ENCODE data around the gene REC8.

Gene REC8

GRCh38 chr14:24135584-24135833 lies 36.4 kb upstream of the REC8 start:
- Mint-ChIP-seq H3K4me3 (peak overlapping the region; percentile 92), H3K27ac (peak overlapping the region; percentile 98), H3K9me3 (no peaks in the 10 kb centered on the region), H3K36me3 (peaks cover 23% of the 10 kb centered on the region), H3K27me3 (no peaks in the 10 kb centered on the region), H3K4me1 (peaks cover 42% of the 10 kb centered on the region)
- DNase-seq (ENCODE audit: low spot score in 2 of 2) (peak in 1 of 2 donors; percentile 27), ATAC-seq (ENCODE audit: low read depth) (peak; percentile 4)

DNA sequence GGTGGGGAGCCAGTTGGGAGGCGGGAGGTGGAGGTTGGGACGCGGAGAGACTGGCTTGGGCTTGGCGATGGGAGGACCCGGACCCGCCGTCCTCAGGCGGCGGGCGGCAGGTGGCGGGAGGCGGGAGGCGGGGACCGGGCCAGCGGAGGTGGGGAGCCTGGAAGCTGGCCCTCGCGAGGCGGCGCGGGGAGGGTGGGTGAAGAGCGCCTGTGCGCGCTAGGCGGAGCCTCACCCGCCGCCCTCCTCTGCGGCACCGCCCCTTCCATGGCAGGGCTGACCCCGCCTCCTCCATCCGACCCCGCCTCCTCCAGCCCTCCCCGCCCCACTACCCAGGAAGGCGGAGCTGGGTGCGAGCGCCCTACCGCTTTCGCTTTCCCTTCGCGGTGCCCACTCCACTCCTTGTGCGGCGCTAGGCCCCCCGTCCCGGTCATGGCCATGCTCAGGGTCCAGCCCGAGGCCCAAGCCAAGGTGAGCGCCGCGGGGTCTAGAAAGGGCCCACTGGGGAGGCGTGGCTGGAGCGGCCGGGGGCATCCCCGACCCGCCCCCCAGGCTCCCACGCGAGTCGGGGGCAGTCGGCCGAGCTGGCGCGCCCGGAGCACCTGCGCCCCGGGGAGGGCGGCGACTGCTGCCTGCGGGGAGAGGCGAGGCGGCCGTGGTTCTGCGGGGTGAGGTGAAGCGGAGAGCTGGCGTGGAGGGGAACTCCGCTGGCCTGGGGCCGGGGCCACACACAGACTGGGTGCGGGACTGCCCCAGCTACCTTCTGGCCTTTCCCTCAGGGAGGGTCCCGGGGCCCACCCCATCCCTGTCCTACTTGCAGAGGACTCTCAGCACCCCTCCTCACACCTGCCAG lies 35.8 kb upstream of the REC8 start, which contains the start of gene PSME1:
Gene PSME1, plus strand, starts transcription at position 361 of the 850 bp plus-strand sequence. Its CDS starts 69 bp downstream, at position 430.
- Mint-ChIP-seq H3K4me1 (peaks cover 46% of the 10 kb centered on the region), H3K9me3 (no peaks in the 10 kb centered on the region), H3K36me3 (peaks cover 22% of the 10 kb centered on the region), H3K27me3 (no peaks in the 10 kb centered on the region), H3K27ac (peak within 1 kb of the TSS; percentile 98), H3K4me3 (peak within 1 kb of the TSS; percentile 92)
- DNase-seq (ENCODE audit: low spot score in 2 of 2) (peak; percentile 95), ATAC-seq (ENCODE audit: low read depth) (peak; percentile 90)

DNA sequence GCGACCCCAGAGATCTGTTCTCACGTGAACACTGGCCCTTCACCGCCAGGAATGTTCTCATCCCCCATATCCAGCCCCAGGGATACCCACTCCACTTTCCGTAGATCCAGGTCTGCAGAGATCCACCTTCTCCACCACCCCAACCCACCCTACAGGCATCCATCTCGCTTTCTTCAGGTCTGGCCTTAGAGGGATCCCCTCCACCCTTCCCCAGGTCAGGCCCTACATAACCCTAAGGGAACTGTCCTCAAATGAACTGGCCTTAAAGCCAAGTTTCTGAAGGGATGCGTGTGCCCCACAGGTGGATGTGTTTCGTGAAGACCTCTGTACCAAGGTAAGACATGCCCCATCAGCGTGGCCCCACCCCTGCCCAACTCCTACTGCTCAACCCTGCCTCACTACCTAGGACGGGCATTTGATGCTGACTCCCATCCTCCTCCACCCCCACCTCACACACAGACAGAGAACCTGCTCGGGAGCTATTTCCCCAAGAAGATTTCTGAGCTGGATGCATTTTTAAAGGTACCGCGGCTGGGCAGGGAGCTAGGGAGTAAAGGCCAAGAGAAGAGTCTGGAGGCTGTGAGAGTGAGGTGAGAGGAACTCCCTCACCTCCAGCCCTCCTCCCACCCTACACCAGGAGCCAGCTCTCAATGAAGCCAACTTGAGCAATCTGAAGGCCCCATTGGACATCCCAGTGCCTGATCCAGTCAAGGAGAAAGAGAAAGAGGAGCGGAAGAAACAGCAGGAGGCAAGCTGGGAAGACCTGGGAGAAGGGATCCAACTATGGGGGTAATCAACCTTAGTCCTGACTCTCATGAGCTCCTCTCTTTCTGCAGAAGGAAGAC lies 35.0 kb upstream of the REC8 start:
- H3K27me3 Mint-ChIP-seq: no peaks in the 10 kb centered on the region
- H3K36me3 Mint-ChIP-seq: peaks cover 20% of the 10 kb centered on the region
- peak overlapping the region; percentile 92 for H3K4me3 Mint-ChIP-seq
- H3K9me3 Mint-ChIP-seq: no peaks in the 10 kb centered on the region
- ATAC-seq (ENCODE audit: low read depth) (no peak), DNase-seq (ENCODE audit: low spot score in 2 of 2) (no peak)
- H3K27ac Mint-ChIP-seq: peak overlapping the region; percentile 98
- peaks cover 45% of the 10 kb centered on the region for H3K4me1 Mint-ChIP-seq

GRCh38 chr14:24137529-24138395 lies 34.1 kb upstream of the REC8 start:
- DNase-seq (ENCODE audit: low spot score in 2 of 2): no peak
- H3K36me3 Mint-ChIP-seq: peaks cover 20% of the 10 kb centered on the region
- peaks cover 42% of the 10 kb centered on the region for H3K4me1 Mint-ChIP-seq
- no peaks in the 10 kb centered on the region for H3K27me3 Mint-ChIP-seq
- ATAC-seq (ENCODE audit: low read depth): no peak
- peak overlapping the region; percentile 44 for H3K4me3 Mint-ChIP-seq
- no peaks in the 10 kb centered on the region for H3K9me3 Mint-ChIP-seq
- H3K27ac Mint-ChIP-seq: no peak overlapping the region

DNA sequence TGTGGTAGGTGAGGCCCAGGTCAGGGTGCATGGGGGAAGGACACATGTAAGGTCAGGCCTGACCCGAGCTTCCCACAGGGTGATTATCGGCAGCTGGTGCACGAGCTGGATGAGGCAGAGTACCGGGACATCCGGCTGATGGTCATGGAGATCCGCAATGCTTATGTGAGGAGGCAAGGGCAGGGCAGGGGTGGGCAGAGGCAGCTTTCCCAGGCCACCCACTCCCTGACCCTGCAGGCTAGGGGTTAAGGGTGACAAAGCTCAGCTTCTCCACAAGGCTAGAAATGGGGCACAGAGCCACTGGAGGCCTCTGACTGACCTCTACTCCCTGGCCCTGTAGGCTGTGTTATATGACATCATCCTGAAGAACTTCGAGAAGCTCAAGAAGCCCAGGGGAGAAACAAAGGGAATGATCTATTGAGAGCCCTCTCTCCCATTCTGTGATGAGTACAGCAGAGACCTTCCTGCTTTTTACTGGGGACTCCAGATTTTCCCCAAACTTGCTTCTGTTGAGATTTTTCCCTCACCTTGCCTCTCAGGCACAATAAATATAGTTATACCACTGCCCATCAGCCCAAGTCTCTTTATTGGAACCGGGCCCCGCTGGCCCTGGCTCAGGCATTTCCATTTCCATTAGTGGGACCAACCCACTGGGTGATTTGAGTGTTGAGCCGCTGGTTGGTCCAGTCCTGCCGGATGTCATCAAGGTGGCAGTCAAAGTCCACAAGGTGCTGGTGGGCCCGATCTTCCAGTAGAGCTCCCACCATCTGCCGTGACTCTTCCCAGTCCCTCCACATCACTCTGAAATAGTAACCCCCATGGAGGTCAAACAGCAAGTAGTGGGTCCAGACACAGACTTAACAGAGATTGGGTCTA lies 33.2 kb upstream of the REC8 start:
- no peaks in the 10 kb centered on the region for H3K27me3 Mint-ChIP-seq
- peaks cover 24% of the 10 kb centered on the region for H3K36me3 Mint-ChIP-seq
- H3K9me3 Mint-ChIP-seq: no peaks in the 10 kb centered on the region
- no peak for ATAC-seq (ENCODE audit: low read depth)
- H3K27ac Mint-ChIP-seq: peak overlapping the region; percentile 22
- no peak for DNase-seq (ENCODE audit: low spot score in 2 of 2)
- H3K4me3 Mint-ChIP-seq: peak overlapping the region; percentile 41
- H3K4me1 Mint-ChIP-seq: peaks cover 43% of the 10 kb centered on the region

DNA sequence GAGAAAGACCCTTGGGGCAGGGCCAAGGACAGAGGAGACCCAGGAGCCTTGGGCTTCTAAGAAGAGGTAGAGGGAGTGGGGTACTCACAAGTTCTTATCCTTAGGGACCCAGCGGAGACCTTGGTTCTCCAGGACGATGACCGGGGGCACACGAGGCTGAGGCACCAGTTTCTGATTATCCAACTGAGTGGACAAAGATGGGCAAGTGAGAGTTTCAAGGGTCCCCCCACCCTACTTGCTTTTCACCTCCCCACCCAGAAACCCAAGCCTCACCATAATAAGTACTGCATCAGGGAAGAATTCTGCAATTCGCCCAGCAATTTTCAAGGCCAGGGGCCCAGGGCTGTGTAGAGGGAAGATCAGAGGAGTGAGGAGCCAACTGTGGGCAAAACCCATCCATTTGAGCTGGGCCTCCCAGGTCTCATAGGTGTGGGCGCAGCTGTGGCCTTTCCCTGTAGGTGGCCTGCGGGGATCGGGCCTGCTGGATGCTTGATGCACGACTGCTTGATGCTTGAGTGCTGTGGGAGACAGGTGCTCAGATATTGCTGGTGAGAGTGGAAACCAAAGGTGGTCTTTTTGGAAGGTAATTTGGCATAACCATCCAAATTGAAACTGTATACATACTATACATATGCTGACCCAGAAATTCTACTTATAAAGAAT lies 32.5 kb upstream of the REC8 start:
- DNase-seq (ENCODE audit: low spot score in 2 of 2) (no peak), ATAC-seq (ENCODE audit: low read depth) (no peak)
- Mint-ChIP-seq H3K27ac (peak overlapping the region; percentile 22), H3K9me3 (no peaks in the 10 kb centered on the region), H3K36me3 (peaks cover 27% of the 10 kb centered on the region), H3K4me3 (peak overlapping the region; percentile 41), H3K27me3 (no peaks in the 10 kb centered on the region), H3K4me1 (peaks cover 46% of the 10 kb centered on the region)

DNA sequence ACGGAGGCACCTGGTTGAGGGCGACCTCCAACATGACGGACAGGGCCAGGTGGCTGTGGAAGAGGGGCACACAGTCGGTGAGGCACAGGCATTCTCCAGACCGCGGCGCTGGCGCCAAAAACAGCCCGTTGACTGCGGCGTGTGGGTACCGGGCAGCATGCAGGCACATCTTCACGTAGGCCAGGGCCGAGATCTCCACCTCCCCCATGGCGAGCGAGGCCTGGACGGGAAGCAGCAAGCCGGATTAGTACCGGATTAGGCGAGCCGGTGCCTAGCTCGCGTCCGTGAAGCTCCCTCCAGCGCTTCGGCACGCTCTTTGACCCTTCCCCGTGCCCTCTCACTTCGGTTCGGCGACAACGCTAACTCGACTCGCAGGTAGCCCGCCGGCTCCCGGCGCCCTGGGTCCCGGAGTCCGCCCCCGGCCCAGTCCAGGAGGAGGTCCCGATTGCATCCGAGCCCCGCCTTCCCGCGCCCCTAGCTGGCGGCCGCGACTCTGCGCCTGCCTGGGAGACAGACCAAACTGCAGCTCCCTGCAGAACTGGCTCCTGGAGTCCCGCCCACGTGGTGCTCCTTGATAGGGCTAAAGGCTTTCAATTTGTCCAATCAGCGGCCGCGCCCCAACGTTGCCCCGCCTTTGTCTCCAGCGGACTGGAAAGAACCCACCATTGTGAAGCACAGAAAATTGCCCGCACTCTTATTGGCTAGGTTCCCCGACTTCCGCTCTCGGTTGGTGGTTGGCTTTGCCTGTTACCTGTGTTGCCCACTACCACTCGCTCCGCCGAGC lies 30.6 kb upstream of the REC8 start, which contains the start of gene EMC9:
Gene EMC9, minus strand, starts transcription at position 495 of the 784 bp plus-strand sequence. Its CDS starts 287 bp downstream, at position 208.
- Mint-ChIP-seq H3K27me3 (no peaks in the 10 kb centered on the region), H3K27ac (peak within 1 kb of the TSS; percentile 85), H3K4me1 (peaks cover 53% of the 10 kb centered on the region), H3K9me3 (no peaks in the 10 kb centered on the region), H3K36me3 (peaks cover 31% of the 10 kb centered on the region), H3K4me3 (peak within 1 kb of the TSS; percentile 87)
- DNase-seq (ENCODE audit: low spot score in 2 of 2) (peak; percentile 89 to 97), ATAC-seq (ENCODE audit: low read depth) (peak; percentile 87)

DNA sequence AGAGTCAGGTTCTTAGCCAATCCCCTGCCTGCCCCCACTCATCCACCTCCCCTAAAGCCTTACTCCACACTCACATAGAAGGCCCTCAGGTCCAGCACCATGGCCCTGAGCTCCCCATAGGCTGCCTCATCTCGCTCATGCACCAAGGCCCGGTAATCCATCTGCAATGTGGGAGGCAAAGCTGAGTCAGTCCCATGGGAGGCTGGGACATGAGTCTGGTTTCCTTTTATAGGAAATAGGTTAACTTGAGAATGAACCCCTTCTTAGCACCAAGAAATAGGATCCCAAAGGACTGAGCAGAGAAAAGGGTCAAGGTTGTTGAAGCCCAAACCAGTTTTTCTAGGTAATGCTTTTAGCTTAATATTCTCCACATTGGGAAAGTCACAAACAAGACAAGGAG lies 28.4 kb upstream of the REC8 start:
- no peak overlapping the region for H3K27ac Mint-ChIP-seq
- H3K36me3 Mint-ChIP-seq: peaks cover 24% of the 10 kb centered on the region
- no peak overlapping the region for H3K4me3 Mint-ChIP-seq
- DNase-seq (ENCODE audit: low spot score in 2 of 2): no peak
- no peaks in the 10 kb centered on the region for H3K9me3 Mint-ChIP-seq
- peaks cover 52% of the 10 kb centered on the region for H3K4me1 Mint-ChIP-seq
- H3K27me3 Mint-ChIP-seq: no peaks in the 10 kb centered on the region
- ATAC-seq (ENCODE audit: low read depth): no peak

DNA sequence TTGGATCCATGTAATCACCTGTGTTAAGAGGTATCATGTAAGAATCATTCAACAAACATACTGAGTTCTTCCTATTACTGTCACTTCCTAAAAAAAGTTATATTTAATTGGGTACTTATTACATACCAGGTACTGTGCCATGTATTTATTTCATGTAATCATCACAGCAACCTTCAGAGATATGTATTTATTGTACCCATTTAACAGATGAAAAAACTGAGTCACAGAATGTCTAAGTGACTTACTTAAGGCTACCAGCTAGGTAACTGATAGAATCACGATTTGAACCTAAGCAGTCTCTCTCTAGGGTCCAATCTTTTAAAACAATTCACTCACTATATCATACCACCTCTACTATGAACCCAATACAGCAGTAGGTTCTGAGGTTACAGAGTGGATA lies 27.4 kb upstream of the REC8 start:
- DNase-seq (ENCODE audit: low spot score in 2 of 2) (no peak), ATAC-seq (ENCODE audit: low read depth) (no peak)
- Mint-ChIP-seq H3K36me3 (peaks cover 16% of the 10 kb centered on the region), H3K27ac (peak overlapping the region; percentile 17), H3K9me3 (no peaks in the 10 kb centered on the region), H3K4me1 (peaks cover 51% of the 10 kb centered on the region), H3K4me3 (peak overlapping the region; percentile 5), H3K27me3 (no peaks in the 10 kb centered on the region)

DNA sequence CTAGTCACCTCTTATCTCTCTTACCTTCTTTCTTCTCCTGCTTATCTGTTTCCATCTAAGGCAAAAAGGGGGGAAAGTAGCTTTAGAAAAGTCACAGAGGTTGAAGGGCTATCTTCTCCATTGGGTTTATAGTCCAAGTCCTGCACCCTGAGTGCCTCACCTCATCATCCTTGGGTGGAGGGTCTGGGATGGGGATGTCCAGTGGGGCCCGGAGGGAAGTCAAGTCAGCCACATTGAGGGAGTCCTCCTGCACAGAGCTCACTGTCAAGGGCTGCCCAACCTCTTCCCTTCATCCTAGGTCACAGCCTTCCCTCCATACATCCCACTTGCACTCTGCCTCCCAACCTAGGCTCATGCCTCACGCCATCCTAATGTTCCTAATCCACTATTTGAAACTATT lies 26.7 kb upstream of the REC8 start:
- ATAC-seq (ENCODE audit: low read depth) (no peak), DNase-seq (ENCODE audit: low spot score in 2 of 2) (no peak)
- H3K4me1 Mint-ChIP-seq: peaks cover 52% of the 10 kb centered on the region
- peak overlapping the region; percentile 89 for H3K27ac Mint-ChIP-seq
- H3K36me3 Mint-ChIP-seq: peaks cover 14% of the 10 kb centered on the region
- H3K9me3 Mint-ChIP-seq: no peaks in the 10 kb centered on the region
- no peaks in the 10 kb centered on the region for H3K27me3 Mint-ChIP-seq
- H3K4me3 Mint-ChIP-seq: peak overlapping the region; percentile 99

GRCh38 chr14:24145690-24146452 lies 26.0 kb upstream of the REC8 start:
- ATAC-seq (ENCODE audit: low read depth): no peak

More at GRCh38 chr14:24145690-24146452, 26.0 kb upstream of the REC8 start:
- H3K9me3 Mint-ChIP-seq: no peaks in the 10 kb centered on the region
- H3K36me3 Mint-ChIP-seq: peaks cover 19% of the 10 kb centered on the region
- H3K4me1 Mint-ChIP-seq: peaks cover 51% of the 10 kb centered on the region
- peak overlapping the region; percentile 99 for H3K4me3 Mint-ChIP-seq
- no peaks in the 10 kb centered on the region for H3K27me3 Mint-ChIP-seq
- no peak for DNase-seq (ENCODE audit: low spot score in 2 of 2)
- H3K27ac Mint-ChIP-seq: peak overlapping the region; percentile 89

All from memory B cell (primary cell).